NCI-H1694 (cell line): ENCODE data around the gene ZNF714.
A peak's percentile ranks its signal among the peaks of the same experiment; 100 is the strongest.
"Not testable (repeated sequence)": the region's sequence is repeated elsewhere in the genome, so short reads cannot be mapped to it uniquely, and the experiment has no call there.

Experiments used
- DNase-seq: peaks from one replicate; lab custom pipeline; 2025; lab: John Stamatoyannopoulos, UW

The ZNF714 gene

DNA sequence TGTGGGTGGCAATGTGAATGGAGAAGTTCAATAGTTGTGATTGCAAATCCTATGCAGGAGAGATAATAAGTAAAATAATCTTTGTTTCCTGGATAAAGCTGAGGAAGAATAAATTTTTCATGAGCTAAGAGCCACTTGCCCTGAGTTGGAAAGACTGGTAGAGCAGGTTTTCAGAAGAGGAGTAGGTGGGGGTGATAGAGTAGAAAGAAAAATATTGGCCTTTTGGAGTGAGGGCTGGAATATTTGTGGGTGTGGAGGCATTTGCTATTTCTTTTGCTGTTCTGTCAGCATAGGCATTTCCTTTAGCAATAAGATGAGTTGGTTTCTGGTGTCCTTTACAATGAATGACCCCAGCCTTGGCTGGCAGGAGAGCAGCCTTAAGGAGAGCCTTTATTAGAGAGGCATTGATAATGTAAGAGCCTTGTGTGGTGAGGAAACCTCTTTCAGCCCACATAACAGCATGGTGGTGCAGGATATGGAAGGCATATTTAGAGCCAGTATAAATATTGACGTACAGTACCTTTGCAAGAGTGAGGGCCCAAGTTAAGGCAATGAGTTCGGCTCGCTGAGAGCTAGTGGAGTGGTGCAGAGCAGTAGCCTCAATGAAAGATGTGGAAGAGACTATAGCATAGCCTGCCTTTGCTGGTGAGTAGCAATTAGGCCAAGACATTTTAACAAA, 48.2 kb downstream of the ZNF714 start:
- no peak for DNase-seq

DNA sequence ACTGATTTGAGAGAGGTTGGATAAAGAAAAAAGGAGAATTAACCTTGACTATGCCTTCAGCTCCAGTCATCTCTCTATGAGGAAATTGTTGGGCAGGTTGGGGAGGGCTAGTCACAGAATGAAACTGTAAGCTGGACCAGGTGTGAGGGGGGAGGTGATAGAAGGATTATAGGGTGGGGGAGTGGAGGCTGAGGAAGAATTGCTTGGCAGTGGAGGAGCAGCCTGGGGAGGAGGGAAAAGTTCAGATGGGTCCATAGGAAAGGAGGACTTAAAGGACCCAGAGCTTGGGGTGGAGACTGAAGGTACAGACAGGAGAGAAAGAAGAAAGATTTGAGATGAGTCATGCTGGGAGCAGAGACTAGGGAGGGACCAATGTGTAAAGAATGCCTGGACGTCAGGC, 51.6 kb downstream of the ZNF714 start:
- no peak for DNase-seq

GRCh38 chr19:21134934-21135366, 52.9 kb downstream of the ZNF714 start:
- DNase-seq, result no peak

DNA sequence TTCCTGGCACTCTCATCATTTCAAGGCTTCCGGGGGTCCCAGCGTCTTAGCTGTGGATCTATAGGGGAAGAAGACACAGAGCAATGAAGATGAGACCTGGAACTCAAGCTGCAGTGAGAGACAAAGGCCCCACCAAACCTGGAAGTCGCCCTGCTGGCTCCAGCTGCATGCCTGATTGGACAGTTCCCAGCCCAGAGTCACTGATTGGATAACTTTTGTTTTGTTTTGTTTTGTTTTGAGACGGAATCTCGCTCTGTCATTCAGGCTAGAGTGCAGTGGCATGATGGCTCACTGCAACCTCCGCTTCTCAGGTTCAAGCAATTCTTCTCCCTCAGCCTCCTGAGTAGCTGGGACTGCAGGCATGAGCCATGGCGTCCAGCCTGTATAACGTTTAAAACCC, 53.4 kb downstream of the ZNF714 start:
- no peak for DNase-seq

DNA sequence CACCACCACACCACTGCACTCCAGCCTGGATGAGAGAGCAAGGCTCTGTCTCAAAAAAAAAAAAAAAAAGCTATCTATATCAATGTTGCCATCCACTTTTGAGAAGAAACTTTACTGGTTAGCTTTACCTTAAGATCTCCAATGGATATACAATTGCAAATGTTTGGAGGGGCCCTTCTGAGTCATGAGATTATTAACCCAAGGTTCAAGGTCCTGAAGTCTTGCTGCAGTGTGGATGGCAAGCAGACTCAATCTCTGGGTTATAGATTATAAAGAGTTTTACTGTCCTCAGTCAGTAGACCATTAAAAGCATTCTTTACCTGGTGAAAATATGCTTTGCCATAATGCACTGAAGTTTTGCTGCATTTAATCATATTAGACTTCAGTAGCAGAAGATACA, 56.1 kb downstream of the ZNF714 start:
- DNase-seq, result no peak

GRCh38 chr19:21141006-21141405, 59.0 kb downstream of the ZNF714 start:
- not testable (repeated sequence) for DNase-seq

DNA sequence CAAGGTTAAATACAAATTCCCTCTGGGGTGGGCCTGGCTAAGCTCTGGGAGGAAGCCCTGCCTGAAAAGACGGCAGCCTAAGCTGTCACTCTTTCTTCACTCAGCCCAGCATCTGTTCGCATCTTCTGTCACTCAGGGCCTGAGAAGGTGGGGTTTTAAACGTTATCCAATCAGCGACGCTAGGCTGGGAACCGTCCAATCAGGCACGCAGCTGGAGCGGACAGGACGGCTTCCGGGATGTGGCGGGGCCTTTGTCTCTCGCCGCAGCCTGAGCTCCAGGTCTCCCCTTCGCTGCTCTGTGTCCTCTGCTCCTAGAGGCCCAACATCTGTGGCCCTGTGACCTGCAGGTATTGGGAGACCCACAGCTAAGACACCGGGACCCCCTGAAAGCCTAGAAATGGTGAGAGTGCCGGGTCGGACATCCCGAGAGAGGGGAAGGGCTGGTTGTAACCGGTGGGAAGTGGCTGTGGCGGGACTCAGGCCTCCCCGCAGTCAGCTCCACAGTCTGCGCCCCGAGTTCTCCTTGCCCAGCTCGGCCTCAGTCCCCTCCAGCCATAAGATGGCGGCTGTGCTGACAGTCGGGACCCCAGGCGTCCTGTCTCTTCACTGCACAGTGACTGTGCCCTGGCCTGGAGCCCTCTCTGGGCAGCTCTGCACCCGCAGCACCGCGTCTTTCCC, 59.9 kb downstream of the ZNF714 start, which contains the start of gene ZNF431:
ZNF431 (plus strand) TSS at position 254 of the 678 bp plus-strand sequence; CDS start at position 398, 144 bp downstream.
- DNase-seq, result peak; percentile 95

DNA sequence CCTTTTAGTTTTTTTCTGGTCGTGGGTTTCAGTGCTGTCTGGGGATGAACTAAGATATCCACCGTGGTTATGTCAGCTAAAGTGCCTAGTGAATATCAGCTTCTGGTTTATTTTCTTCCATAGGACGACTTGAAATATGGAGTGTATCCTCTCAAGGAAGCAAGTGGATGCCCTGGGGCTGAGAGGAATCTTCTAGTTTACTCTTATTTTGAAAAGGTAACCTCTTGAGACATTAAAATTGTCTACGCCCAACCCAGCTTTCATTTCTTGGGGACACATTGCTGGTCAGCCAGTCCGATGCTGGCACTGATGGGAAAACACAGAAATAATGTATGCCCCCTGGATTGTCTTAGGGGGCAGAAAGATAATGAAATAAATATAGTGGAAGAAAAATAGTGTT, 61.4 kb downstream of the ZNF714 start:
- no peak for DNase-seq

DNA sequence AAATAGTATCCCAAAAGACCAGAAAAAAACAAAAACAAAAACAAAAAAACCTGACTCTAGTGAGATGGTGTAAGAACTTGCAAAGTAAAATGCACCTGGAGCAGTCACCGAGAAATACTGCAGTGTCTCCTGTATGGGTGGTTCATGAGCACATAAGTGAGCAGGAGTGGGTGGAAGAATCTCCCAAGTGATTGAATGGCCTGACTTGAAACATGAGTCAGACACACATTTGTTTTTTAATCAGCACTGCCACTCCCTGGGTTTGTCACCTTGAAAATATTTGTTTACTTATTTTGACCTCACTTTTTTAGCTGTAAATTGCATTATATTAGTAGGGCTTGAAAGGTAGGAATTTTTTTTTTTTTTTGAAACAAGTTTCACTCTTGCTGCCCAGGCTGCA, 61.9 kb downstream of the ZNF714 start:
- no peak for DNase-seq

DNA sequence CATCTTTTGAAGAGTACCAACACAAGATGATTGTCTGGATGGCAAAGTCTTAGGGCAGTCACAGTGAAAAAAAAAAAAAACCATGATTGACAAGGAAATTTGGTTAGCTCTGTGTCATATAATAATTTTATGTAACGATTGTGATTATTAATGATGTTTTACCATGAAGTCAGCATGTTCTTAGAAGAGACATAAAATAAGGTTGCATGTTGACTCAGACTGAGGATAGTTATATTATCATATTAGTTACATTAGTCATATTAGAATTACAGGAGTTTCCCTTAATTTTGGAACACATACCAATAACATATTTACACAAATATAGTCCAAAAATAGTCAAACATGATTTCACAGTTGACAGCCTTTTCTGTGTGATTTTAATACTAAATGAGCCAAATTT, 65.5 kb downstream of the ZNF714 start:
- no peak for DNase-seq

- DNase-seq, result no peak
Observed at GRCh38 chr19:21148681-21149080, 66.7 kb downstream of the ZNF714 start.

GRCh38 chr19:21149877-21150276, 67.9 kb downstream of the ZNF714 start:
- DNase-seq, result no peak

GRCh38 chr19:21151460-21151859, 69.5 kb downstream of the ZNF714 start:
- DNase-seq, result no peak

DNA sequence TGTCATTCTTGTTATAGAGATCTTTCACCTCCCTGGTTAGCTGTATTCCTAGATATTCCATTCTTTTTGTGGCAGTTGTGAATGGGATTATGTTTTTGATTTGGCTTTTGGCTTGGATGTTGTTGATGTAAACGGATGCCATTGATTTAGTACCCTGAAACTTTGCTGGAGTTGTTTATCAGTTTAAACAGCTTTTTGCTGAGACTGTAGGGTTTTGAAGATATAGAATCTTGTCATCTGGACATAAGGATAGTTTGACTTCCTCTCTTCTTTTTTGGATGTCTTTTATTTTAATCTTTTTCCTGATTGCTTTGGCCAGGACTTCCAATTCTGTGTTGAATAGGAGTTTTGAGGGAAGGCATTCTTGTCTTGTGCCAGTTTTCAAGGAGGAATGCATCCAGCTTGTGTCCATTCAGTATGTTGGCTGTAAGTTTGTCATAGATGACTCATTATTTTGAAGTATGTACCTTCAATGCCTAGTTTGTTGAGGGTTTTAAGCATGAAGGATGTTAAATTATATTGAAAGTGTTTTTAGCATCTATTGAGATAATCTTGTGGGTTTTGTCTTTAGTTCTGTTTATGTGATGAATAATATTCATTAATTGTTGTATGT, 76.6 kb downstream of the ZNF714 start:
- no peak for DNase-seq

GRCh38 chr19:21164541-21164940, 82.5 kb downstream of the ZNF714 start:
- no peak for DNase-seq

GRCh38 chr19:21166436-21166835, 84.4 kb downstream of the ZNF714 start:
- DNase-seq, result no peak
